SK-N-SH (cell line): ENCODE results near the gene HSF5. TPM values are rescaled to one million over a fixed set of nuclear protein-coding genes. Genes with fewer than 3 reads are reported as not detected.

Source experiments
- CTCF ChIA-PET: fragments of 300-600, 350-600 bp; formaldehyde crosslinking; extraction: SDS; loops from one replicate; lab custom pipeline; 2021; lab: Yijun Ruan, JAX
- POLR2A ChIA-PET: fragments of 350-600 bp; sonication (Branson Sonifier 250); formaldehyde crosslinking; extraction: SDS; loops from one replicate; lab custom pipeline; 2020; ENCODE audit warnings: antibody characterized with exemption, inconsistent platforms; lab: Yijun Ruan, JAX
- DNase-seq: peaks from one replicate; pipeline ENCODE4 v3.0.0; 2012
- H2AFZ ChIP-seq: fragments of 200-600 bp; sonication (generic); 2 replicates; pipeline ENCODE4 v1.8.1; 2016; ENCODE audit warnings: antibody characterized with exemption, mild to moderate bottlenecking, low read depth
- H3F3A ChIP-seq: fragments of 200-600 bp; sonication (generic); replicated peaks from 2 replicates; pipeline ENCODE3; 2016; ENCODE audit warnings: antibody characterized with exemption, mild to moderate bottlenecking; ENCODE audit not compliant: insufficient read depth
- H3K27ac ChIP-seq, 2 experiments: fragments of 200-500 bp in 1 of 2; fragments of 200-600 bp in 1 of 2; sonication (Bioruptor generic) in 1 of 2; sonication (generic), shearing (Covaris generic) in 1 of 2; 2 replicates each; pipeline versions ENCODE4 v1.5.1 to v1.6.1; 2014 to 2016; ENCODE audit warnings: low read depth in 2 of 2, inconsistent platforms in 1 of 2, low read length in 1 of 2, mild to moderate bottlenecking in 1 of 2, mixed read lengths in 1 of 2
- H3K27me3 ChIP-seq: fragments of 200-600 bp; sonication (generic), shearing (Covaris generic); 2 replicates; pipeline ENCODE4 v1.6.1; 2016; ENCODE audit warnings: mixed run types; ENCODE audit not compliant: insufficient read depth
- H3K36me3 ChIP-seq, 2 experiments: fragments of 200-500 bp in 1 of 2; fragments of 200-600 bp in 1 of 2; sonication (Bioruptor generic) in 1 of 2; sonication (generic) in 1 of 2; replicated peaks in 1 of 2; 2 replicates each; pipeline versions ENCODE3 to v1.5.1; 2014 to 2016; ENCODE audit warnings: low read length in 1 of 2, mild to moderate bottlenecking in 1 of 2; ENCODE audit not compliant: insufficient read depth in 2 of 2, control insufficient read depth in 1 of 2
- H3K4me1 ChIP-seq, 2 experiments: fragments of 200-500 bp in 1 of 2; fragments of 200-600 bp in 1 of 2; sonication (Bioruptor generic) in 1 of 2; sonication (generic), shearing (Covaris generic) in 1 of 2; 2 replicates each; pipeline versions ENCODE4 v1.5.1 to v1.6.1; 2014 to 2016; ENCODE audit warnings: low read depth in 1 of 2, low read length in 1 of 2, mixed run types in 1 of 2; ENCODE audit not compliant: insufficient read depth in 2 of 2, control insufficient read depth in 1 of 2
- H3K4me2 ChIP-seq: fragments of 200-600 bp; sonication (generic), shearing (Covaris generic); 2 replicates; pipeline ENCODE4 v1.6.1; 2017; ENCODE audit warnings: mixed run types
- H3K4me3 ChIP-seq, 2 experiments: fragments of 200-500 bp in 1 of 2; fragments of 200-600 bp in 1 of 2; sonication (Bioruptor generic) in 1 of 2; sonication (generic), shearing (Covaris generic) in 1 of 2; 2 replicates each; pipeline versions ENCODE4 v1.5.1 to v1.8.1; 2014 to 2016; ENCODE audit warnings: low read depth in 2 of 2, inconsistent platforms in 1 of 2, low read length in 1 of 2, mild to moderate bottlenecking in 1 of 2, mixed read lengths in 1 of 2, moderate library complexity in 1 of 2
- H3K79me2 ChIP-seq: fragments of 200-600 bp; sonication (generic); 2 replicates; pipeline ENCODE4 v1.8.1; 2017; ENCODE audit warnings: mild to moderate bottlenecking; ENCODE audit not compliant: insufficient read depth
- H3K9ac ChIP-seq: fragments of 200-600 bp; sonication (generic); 2 replicates; pipeline ENCODE4 v1.6.1; 2017; ENCODE audit warnings: mixed run types
- H3K9me2 ChIP-seq: fragments of 200-600 bp; sonication (generic); 2 replicates; pipeline ENCODE4 v1.6.1; 2017; ENCODE audit warnings: mixed run types
- H3K9me3 ChIP-seq: fragments of 200-600 bp; sonication (generic); 2 replicates; pipeline ENCODE4 v1.6.1; 2017; ENCODE audit warnings: mixed run types, mild to moderate bottlenecking, moderate library complexity
- H4K20me1 ChIP-seq: fragments of 200-600 bp; sonication (generic); 2 replicates; pipeline ENCODE4 v1.6.1; 2017; ENCODE audit warnings: mild to moderate bottlenecking, mixed run types; ENCODE audit not compliant: insufficient read depth
- CHD2 ChIP-seq: fragments of 150-350 bp; IDR thresholded peaks from 2 replicates; pipeline ENCODE4 v1.6.1; 2018; ENCODE audit warnings: low read length; ENCODE audit not compliant: partially characterized antibody
- EZH2phosphoT487 ChIP-seq: fragments of 200-600 bp; sonication (generic); IDR thresholded peaks from 2 replicates; pipeline ENCODE4 v1.6.1; 2017; ENCODE audit warnings: low read depth, mixed run types, mild to moderate bottlenecking, antibody characterized with exemption, moderate library complexity, borderline replicate concordance
- FOXJ3 ChIP-seq: sonication (generic); formaldehyde crosslinking; IDR thresholded peaks from 2 replicates; pipeline ENCODE4 v1.5.1; 2020; ENCODE audit warnings: mild to moderate bottlenecking, missing genetic modification reagents
- FOXM1 ChIP-seq: IDR thresholded peaks from 2 replicates; pipeline ENCODE4 v1.4.0; 2012; ENCODE audit warnings: low read depth, mild to moderate bottlenecking
- GABPA ChIP-seq: IDR thresholded peaks from 2 replicates; pipeline ENCODE4 v1.4.0; 2012; ENCODE audit warnings: low read depth, mild to moderate bottlenecking
- GATA2 ChIP-seq: sonication (generic); formaldehyde crosslinking; IDR thresholded peaks from 2 replicates; pipeline ENCODE4 v1.5.0; 2020; ENCODE audit warnings: mild to moderate bottlenecking, missing genetic modification reagents
- IRF3 ChIP-seq: fragments of 150-350 bp; IDR thresholded peaks from 2 replicates; pipeline ENCODE4 v1.6.1; 2016; ENCODE audit warnings: mild to moderate bottlenecking, low read depth, low read length
- MXI1 ChIP-seq: IDR thresholded peaks from 2 replicates; pipeline ENCODE4 v1.6.1; 2012; ENCODE audit warnings: mild to moderate bottlenecking, low read depth, low read length, improper control_type of control experiment
- NRF1 ChIP-seq: IDR thresholded peaks from 2 replicates; pipeline ENCODE4 v1.6.1; 2012; ENCODE audit warnings: low read depth, mild to moderate bottlenecking, low read length
- POLR2AphosphoS5 ChIP-seq: IDR thresholded peaks from 2 replicates; pipeline ENCODE4 v1.6.1; 2012; ENCODE audit warnings: low read depth, low read length
- RCOR1 ChIP-seq: fragments of 150-350 bp; IDR thresholded peaks from 2 replicates; pipeline ENCODE4 v1.6.1; 2017; ENCODE audit warnings: antibody characterized with exemption, low read length
- SMC3 ChIP-seq: IDR thresholded peaks from 2 replicates; pipeline ENCODE4 v1.6.1; 2012; ENCODE audit warnings: low read depth, low read length, improper control_type of control experiment
- TAF1 ChIP-seq: IDR thresholded peaks from 2 replicates; pipeline ENCODE4 v1.6.1; 2012; ENCODE audit warnings: low read depth, mild to moderate bottlenecking, low read length, moderate library complexity, borderline replicate concordance
- TCF12 ChIP-seq: IDR thresholded peaks from 2 replicates; pipeline ENCODE4 v1.4.0; 2012
- TEAD4 ChIP-seq: IDR thresholded peaks from 2 replicates; pipeline ENCODE4 v1.4.0; 2012; ENCODE audit warnings: mild to moderate bottlenecking, borderline replicate concordance; ENCODE audit not compliant: insufficient read depth
- WGBS: methylation state at CpG from one replicate; pipeline ENCODE4 v1.1.6; 2017; ENCODE audit warnings: low lambda C conversion rate; 5-methylcytosine and 5-hydroxymethylcytosine counted together
- polyA plus RNA-seq, 3 experiments: library from polyadenylated mRNA; depleted of rRNA; stranded (reverse); fragments of >200 nt; gene quantifications; 2 replicates each; pipeline ENCODE4 v1.2.3, GENCODE V29; 2012
- TF ChIP-seq, protein P1 (sequence below): IDR thresholded peaks from 2 replicates; pipeline ENCODE4 v1.4.0; 2012; ENCODE audit warnings: low read depth, borderline replicate concordance
- TF ChIP-seq, protein P2 (sequence below): IDR thresholded peaks from 2 replicates; pipeline ENCODE4 v1.6.1; 2012; ENCODE audit warnings: mild to moderate bottlenecking, low read depth, low read length, moderate library complexity

The HSF5 gene
- polyA plus RNA-seq, 1 of the 3 experiments (the other 2 are of a cell fraction), result not detected

DNA sequence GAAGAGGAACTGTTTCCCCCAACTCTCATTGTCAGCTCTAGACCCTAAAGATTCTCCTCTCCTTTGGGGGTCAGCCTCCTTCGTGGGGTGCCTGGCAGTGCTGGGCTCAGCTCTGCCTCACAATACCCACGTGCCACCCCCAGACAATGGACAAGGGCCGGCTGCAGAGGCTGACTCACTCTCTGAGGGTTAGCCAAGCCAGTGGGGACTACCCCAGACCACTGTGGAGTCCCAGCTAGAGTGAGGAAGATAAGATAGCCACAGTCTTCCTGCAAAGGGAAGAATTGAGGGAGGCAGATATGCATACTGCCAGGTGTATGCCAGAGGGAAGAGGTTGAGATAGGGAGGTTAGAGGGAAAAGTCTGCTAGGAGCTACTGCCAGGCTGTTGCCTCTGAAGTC is 39.7 kb upstream of the HSF5 start:
- no peak overlapping the region for H2AFZ ChIP-seq
- no peak for DNase-seq
- CTCF ChIA-PET, result interaction anchor here (0.6 to 10.3 kb wide), 9 partner anchors 8 to 477 kb away, joined by 3 to 112 read pairs (median 4); no protein-coding TSS in a partner anchor
- no peak overlapping the region for H3K4me2 ChIP-seq
- no peaks in the 10 kb centered on the region for H3K36me3 ChIP-seq
- no peaks in the 10 kb centered on the region for H3K9me3 ChIP-seq
- H3K79me2 ChIP-seq, result no peaks in the 10 kb centered on the region
- no peaks in the 10 kb centered on the region for H4K20me1 ChIP-seq
- no peaks in the 10 kb centered on the region for H3K27me3 ChIP-seq
- H3K9ac ChIP-seq, result no peak overlapping the region
- no peak overlapping the region for H3K27ac ChIP-seq
- H3K9me2 ChIP-seq, result no peaks in the 10 kb centered on the region
- POLR2A ChIA-PET, result interaction anchor here (1.2 kb wide), 3 partner anchors 10 to 104 kb away, joined by 3 to 7 read pairs (median 6); no protein-coding TSS in a partner anchor
- 40% methylated on average over 3 of the region's 3 CpGs for WGBS
- H3K4me1 ChIP-seq, result peaks cover 9 to 29% of the 10 kb centered on the region in 2 experiments; a peak in 3 of 4 replicates
- H3K4me3 ChIP-seq, result no peak overlapping the region
- TF ChIP-seq GABPA (no peak), CHD2 (no peak), FOXJ3 (CRISPR knock-in tag) (no peak), TEAD4 (no peak), TCF12 (no peak), POLR2AphosphoS5 (no peak), NRF1 (no peak), MXI1 (no peak), RCOR1 (no peak), GATA2 (CRISPR knock-in tag) (no peak), SMC3 (no peak), EZH2phosphoT487 (no peak), TAF1 (no peak), IRF3 (no peak), FOXM1 (no peak)
- TF ChIP-seq, protein P1, sequence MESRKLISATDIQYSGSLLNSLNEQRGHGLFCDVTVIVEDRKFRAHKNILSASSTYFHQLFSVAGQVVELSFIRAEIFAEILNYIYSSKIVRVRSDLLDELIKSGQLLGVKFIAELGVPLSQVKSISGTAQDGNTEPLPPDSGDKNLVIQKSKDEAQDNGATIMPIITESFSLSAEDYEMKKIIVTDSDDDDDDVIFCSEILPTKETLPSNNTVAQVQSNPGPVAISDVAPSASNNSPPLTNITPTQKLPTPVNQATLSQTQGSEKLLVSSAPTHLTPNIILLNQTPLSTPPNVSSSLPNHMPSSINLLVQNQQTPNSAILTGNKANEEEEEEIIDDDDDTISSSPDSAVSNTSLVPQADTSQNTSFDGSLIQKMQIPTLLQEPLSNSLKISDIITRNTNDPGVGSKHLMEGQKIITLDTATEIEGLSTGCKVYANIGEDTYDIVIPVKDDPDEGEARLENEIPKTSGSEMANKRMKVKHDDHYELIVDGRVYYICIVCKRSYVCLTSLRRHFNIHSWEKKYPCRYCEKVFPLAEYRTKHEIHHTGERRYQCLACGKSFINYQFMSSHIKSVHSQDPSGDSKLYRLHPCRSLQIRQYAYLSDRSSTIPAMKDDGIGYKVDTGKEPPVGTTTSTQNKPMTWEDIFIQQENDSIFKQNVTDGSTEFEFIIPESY, result no peak
- TF ChIP-seq, protein P2, sequence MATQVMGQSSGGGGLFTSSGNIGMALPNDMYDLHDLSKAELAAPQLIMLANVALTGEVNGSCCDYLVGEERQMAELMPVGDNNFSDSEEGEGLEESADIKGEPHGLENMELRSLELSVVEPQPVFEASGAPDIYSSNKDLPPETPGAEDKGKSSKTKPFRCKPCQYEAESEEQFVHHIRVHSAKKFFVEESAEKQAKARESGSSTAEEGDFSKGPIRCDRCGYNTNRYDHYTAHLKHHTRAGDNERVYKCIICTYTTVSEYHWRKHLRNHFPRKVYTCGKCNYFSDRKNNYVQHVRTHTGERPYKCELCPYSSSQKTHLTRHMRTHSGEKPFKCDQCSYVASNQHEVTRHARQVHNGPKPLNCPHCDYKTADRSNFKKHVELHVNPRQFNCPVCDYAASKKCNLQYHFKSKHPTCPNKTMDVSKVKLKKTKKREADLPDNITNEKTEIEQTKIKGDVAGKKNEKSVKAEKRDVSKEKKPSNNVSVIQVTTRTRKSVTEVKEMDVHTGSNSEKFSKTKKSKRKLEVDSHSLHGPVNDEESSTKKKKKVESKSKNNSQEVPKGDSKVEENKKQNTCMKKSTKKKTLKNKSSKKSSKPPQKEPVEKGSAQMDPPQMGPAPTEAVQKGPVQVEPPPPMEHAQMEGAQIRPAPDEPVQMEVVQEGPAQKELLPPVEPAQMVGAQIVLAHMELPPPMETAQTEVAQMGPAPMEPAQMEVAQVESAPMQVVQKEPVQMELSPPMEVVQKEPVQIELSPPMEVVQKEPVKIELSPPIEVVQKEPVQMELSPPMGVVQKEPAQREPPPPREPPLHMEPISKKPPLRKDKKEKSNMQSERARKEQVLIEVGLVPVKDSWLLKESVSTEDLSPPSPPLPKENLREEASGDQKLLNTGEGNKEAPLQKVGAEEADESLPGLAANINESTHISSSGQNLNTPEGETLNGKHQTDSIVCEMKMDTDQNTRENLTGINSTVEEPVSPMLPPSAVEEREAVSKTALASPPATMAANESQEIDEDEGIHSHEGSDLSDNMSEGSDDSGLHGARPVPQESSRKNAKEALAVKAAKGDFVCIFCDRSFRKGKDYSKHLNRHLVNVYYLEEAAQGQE, result no peak
- peaks cover 5% of the 10 kb centered on the region for H3F3A ChIP-seq
